ENCODE data around the gene HINT1.
A peak's percentile ranks its signal among the peaks of the same experiment; 100 is the strongest.
"Not testable (repeated sequence)": the region's sequence is repeated elsewhere in the genome, so short reads cannot be mapped to it uniquely, and the experiment has no call there.

The HINT1 gene

DNA sequence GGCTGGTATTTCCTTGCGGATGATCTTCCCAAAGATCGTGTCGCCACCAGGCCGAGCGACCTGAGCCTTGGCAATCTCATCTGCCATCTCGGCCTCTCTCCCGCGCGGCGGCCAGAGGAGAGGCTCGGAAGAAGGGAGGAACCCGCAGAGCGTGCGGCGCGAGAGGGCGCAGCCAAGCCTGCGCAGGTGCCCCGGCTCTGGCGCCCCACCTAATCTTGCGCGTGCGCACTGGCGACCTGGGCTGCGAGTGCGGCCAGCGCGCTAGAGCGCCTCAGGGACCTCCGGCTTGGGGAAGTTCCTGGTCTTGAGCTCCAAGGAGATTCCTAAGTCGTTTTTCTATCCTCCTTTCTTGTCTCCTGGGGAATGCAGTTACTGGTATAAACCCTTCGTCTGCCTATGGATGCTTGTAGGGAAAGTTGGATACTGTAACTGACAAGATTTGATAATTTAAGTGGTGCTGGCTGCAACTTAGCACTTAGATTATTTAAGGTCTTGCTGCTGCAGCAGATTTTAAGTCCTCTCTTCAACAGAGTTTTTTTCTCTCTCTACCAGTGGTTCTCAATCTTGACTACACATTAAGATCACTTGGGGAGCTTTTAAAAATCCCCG is at the start of gene HINT1:
Gene HINT1 (minus strand): TSS at position 138 of the 609 bp plus-strand sequence. CDS start 51 bp downstream, at position 87.
- DNase-seq (ENCODE audit: low read depth) = peak; percentile 82

DNA sequence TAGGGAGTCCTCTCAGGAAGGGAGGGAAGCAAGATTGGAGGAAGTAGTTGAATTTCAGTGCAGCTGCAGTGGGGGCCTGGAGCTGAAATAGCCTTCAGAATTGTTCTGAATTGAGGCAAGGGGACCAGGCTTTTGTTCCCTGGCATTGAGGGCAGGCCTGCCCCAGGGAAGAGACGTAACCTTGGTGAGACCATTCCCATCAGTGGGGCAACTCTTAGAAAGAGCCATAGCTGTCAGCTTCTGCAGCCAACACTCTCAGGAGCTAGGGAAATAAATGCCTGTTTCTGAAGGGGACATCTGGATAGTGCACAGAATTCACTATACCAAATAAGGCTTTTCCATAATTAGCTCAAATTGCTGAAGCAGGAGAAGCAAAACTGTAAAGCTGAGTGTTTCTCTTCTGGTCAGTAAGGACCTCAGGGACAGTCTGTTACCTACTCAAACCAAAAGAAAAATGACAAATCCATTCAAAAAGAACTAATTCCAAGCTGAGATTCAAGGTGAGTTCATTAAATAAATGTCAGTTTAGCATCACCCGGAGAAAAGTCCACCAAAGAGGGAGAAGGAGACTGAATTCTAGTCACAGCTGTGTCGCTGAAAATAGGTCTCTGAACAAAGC is 49.7 kb upstream of the HINT1 start:
- DNase-seq (ENCODE audit: low read depth) = no peak

DNA sequence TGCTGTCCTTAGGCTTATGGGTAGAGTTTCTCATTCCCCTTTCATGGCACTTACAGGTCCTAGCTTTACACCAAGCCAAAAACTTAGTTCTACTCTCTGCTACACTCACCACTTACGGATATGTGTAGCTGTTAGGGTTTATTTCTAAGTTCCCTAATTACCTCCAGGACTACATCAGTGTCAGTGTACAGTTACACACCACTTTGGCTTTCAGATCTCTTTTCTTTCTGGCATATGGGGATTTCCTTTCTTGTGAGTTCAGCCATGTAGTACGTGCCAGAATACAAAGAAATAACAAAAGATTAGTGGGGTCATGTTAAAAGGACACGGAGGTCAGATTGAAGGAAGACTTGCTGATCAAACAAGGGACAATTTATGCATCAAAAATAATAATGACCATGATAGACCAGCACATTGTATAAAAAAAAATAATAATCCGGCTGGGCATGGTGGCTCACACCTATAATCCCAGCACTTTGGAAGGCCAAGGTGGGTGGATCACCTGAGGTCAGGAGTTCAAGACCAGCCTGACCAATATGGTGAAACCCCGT is 47.5 kb upstream of the HINT1 start:
- DNase-seq (ENCODE audit: low read depth) = no peak

DNA sequence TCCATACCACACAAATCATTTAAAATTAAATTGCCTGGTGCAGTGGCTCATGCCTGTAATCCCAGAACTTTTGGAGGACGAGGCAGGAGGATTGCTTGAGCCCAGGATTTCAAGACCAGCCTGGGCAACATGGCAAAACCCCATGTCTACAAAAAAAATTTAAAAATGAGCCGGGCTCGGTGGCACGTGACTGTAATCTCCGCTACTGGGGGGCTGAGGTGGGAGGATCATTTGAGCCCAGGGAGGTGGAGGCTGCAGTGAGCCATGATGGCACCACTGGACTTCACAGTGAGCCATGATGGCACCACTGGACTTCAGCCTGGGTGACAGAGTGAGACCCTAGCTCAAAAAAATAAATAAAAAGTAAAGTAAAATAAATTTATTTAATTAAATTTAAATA is 46.6 kb upstream of the HINT1 start:
- no peak for DNase-seq (ENCODE audit: low read depth)

DNA sequence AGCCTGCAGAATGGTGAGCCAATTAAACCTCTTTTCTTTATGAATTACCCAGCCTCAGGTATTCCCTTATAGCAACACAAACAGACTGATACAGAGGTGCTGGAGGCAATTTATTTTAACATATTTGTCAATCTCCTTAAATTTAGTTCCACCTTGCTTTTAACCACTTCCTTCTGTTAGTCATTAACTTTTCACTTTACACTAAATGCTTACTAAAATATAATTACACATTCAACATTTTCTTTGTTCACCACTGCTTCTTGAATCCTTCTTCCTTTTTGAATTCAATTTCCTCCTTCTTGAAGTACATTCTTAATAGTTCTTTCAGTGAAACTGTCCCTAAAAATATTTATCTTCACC is 45.1 kb upstream of the HINT1 start:
- no peak for DNase-seq (ENCODE audit: low read depth)

DNA sequence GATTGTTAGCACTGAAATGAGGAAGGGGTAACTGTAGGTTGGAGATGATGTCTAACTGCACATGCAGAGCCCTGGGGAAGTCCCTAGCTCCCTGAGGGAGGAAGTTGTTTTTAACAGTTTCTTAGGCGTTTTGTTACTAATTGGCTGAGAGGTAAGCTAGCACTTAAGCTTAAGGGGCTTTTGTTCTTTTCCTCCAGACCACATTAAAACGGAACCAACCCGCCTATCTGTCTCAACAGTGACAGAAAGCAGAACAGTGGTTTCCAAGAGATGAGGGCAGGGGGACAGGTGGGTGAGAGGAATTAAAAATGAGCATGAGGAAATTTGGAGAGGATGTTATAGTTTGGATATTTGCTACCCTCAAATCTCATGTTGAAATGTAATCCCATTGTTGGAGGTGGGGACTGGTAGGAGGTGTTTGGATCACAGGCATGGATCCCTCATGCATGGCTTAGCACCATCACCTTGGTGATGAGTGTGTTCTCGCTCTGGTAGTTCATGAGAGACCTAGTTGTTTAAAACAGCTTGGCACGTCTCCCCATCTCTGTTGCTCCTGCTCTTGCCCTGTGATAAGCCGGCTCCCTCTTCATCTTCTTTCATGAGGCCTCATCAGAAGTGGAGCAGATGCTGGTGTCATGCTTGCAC is 44.6 kb upstream of the HINT1 start:
- DNase-seq (ENCODE audit: low read depth) = no peak

DNA sequence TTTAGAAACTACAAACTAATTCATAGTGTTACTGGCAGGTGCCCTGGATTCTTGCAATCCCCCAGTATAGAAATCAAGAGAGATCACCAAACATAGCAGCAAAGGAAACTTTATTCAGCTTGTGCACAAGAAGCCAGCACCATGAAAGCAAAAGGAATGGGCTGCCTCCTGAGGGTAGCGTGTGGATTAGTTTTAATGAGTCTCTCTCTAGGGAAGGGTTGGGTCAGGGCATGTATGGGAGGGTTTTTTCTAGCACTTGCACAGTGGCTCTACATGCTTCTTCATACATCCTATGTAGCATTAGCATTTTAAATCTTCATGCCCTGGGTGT is 44.1 kb upstream of the HINT1 start:
- no peak for DNase-seq (ENCODE audit: low read depth)

DNA sequence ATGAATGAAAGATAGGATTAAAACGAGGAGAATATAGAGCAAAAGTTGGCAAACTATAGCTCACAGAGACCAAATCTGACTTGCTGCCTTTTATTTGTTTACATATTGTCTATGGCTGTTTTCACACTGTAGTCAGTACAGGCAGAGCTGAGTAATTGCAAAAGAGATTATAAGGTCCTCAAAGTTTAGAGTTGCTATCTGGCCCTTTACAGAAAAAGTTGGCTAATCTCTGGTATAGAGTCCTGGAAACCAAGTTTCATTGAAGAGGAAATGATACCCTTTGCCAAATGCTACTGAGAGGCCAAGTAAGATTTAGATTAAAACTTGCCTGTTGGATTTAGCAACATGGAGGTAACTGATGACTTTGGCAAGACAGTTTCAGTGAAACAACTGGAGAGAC is 41.7 kb upstream of the HINT1 start:
- DNase-seq (ENCODE audit: low read depth) = no peak

DNA sequence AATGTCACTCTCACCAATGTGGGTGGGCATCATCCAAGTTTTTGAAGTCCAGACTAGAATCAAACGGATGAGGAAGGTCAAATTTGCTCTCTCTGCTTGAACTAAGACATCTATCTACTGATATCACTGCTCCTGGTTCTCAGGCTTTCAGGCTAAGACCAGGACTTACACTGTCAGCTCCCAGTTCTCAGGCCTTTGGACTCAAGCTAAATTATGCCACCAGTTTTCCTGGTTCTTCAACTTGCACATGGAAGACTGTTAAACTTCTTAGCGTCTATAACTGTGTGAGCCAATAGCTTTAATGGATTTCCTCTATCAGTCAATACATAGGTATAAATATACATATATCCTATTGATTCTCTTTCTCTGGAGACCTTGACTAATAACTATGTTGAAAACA is 41.0 kb upstream of the HINT1 start:
- no peak for DNase-seq (ENCODE audit: low read depth)

DNA sequence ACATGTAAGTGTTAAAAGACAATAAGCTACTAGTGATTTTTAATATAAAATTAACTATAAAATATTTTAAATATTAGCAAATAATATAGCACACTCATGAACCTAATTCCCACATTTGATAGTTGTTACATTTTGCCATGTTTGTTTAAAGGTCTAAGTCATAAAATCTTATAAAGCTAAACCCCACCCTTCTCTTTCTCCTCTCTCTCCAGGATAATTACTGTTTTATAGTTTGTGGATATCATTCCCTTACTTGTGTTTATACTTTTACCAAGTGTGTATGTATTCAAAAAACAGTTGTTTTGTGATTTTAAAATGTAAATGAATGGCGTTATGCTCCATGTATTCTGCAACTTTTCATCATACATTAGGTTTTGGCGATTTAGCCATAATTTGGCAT is 39.9 kb upstream of the HINT1 start:
- no peak for DNase-seq (ENCODE audit: low read depth)

DNA sequence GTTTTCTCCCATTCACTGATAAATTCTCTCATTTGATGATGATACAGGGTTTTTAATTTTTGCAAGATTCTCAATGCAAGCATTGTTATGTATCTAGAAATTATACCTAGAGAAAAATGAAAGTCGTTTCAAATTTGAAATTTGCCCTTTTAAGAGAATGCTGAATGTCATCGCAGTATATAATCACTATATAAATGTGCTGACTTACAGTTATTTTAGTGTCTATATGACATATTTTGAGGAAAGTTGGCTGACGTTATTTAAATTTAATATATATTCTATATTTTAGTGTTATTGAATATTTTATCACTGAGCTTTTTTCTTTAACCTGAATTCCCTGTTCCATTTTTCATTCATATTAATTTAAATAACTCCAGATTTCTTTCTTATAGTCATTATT is 35.5 kb upstream of the HINT1 start:
- DNase-seq (ENCODE audit: low read depth) = no peak

DNA sequence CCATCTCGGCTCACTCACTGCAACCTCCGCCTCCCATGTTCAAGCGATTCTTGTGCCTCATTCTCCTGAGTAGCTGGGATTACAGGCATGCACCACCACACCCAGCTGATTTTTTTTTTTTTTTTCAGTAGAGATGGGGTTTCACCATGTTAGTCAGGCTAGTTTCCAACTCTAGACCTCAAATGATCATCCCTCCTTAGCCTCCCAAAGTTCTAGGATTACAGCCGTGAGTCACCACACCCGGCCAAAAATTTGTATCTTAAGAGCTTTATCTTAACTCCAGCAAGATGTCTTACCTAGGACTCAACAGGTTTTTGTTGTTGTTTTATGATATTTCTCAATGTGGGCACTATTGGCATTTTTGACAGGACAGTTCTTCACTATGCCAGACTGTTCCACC is 33.6 kb upstream of the HINT1 start:
- no peak for DNase-seq (ENCODE audit: low read depth)

DNA sequence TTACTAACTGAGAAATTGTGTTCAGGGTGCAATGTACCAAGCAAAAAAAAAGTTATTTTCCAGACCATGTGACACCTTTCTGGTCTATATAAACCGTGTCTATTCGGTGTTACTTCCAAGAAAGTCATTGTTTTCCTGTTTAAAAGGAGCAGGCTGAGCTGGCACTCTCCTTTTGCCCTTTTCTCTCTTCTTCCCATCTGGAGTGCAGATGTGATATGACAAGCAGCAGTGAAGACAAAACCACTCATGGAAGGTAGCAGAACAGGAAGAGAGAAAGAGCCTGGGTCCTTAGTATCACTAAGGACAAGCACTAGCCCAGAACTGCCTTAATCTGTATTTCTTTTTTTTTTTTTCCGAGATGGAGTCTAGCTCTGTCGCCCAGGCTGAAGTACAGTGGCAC is 31.3 kb upstream of the HINT1 start:
- DNase-seq (ENCODE audit: low read depth) = no peak

DNA sequence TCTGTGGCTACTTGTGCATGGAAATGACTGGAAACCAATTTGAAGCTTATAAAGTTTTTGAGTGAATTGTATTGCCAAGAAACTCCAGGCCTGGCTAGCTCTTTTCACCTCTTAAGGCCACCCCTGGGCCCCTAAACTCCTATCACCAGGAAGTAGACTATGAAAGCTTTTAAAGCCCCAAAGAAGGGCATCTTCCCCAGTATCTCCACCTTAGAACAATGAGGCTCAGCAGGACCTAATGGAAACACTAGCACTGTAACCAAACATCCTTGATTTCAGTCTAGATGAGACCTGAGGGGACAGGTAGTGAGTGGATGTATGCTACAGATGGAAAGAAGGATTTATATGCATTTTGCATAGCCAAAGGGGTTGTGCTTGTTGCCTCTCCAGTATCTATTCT is 30.6 kb upstream of the HINT1 start:
- DNase-seq (ENCODE audit: low read depth) = no peak

DNA sequence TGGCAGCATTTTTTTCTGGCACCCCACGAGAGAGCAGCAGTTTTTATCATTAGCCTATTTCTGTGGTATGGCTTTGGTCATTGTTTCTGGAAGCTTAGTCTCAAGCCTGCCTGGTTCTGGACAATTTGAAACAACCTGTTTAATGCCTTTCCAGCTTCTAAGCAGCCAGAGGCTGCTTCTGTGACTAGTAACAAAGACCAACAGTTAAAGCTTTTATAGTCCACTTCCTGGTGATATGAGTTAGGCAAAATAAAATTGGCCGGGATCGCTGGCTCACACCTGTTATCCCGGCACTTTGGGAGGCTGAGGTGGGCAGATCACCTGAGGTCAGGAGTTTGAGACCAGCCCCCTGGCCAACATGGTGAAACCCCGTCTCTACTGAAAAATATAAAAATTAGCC is 29.7 kb upstream of the HINT1 start:
- no peak for DNase-seq (ENCODE audit: low read depth)

DNA sequence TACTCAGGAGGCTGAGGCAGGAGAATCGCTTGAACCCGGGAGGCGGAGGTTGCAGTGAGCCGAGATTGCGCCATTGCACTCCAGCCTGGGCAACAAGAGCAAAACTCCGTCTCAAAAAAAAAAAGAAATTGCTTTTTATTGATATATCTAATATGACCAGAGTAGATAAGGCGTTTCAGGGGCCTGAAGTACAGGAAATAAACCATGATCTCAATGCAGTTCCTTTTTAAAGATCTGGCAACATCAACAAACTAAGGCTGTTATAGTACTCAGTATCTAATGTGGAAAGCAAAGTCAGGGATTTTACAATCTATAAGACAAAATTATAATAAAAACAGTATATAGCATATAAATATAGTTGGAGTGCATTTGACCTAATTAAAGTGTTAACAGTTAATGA is 28.8 kb upstream of the HINT1 start:
- not testable (repeated sequence) for DNase-seq (ENCODE audit: low read depth)

DNA sequence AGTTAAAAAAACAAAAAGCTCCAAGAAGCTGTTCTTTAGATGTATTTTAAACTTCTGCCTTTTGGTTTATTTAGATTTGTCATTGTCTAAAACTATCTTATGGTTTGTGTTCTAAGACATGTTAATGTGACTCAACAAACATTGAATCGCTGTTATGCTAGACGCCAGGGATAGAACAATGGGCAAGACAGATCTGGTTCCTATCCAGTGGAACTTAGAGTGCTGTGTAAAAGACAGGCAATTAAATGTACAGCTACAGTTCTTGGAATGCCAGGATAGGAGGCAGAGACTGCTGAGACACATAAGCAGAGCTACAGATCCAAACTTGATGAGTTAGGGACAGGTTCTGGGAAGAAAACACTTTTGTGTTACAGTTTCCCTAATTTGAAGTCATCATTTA is 28.1 kb upstream of the HINT1 start:
- no peak for DNase-seq (ENCODE audit: low read depth)

DNA sequence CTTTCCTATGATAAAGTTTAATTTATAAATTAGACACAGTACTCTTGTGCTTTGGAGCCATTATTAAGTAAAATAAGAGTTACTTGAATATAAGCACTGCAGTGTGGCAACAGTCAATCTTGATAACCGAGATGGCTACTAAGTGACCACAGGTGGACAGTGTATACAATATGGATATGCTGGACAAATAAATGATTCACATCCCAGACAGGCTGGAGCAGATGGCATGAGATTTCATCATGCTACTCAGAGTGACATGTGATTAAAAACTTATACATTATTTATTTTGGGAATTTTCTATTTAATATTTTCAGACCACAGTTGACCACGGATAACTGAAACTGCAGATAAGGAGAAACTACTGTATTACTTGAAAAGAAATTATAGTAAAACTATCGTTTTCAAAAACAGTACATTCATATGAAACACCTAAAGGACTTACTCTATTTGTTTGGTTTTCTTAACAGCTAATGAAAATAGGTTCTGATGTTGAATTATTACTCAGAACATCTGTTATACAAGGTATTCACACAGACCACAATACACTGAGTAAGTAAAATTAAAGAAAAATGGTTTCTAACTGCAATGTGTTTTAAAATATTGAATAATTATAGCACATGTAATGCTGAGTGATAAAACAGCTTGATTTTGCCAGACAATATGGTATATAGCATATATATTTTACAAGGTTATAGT is 21.7 kb upstream of the HINT1 start:
- DNase-seq (ENCODE audit: low read depth) = no peak

DNA sequence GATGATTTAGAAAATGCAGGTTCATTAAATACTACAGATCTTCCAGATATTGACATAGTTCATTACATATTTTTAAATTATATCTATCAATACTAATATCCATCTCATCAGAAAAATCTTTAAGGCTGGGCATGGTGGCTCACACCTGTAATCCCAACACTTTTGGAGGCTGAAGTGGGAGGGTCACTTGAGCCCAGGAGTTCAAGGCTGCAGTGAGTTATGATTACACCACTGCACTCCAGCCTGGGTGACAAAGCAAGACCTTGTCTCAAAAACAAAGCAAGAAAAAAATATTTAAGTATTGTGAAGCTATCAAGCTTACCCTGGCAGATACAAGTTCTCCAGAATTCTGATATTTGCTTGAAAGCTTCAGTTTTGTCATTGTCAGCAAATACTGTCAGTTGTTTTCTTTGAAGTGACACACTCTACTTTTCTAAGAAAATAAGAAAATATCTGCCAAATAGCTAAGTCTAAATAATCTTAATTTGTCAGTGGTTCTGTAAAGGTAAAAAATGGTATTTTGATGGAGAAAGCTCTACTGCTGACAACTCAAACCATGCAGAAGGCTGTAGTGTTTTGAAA is 20.6 kb upstream of the HINT1 start:
- DNase-seq (ENCODE audit: low read depth) = no peak

DNA sequence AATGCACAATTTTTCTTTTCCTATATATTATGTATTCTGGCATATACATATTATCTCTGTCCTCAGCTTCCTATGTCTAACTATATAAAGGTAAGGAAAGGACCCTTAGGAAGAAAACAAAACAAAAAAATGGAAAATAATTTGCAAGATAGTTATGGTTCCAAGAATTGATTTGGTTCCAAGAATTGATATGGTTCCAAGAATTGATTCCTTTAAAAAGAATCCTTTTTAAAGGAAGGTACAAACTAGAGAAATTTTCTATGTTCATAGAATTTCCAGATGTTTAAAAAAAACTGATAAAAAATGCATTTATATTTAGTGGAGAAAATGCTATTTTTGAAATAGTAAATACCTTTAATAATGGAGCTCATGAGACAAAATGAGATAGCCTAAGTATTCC is 17.8 kb upstream of the HINT1 start:
- no peak for DNase-seq (ENCODE audit: low read depth)

DNA sequence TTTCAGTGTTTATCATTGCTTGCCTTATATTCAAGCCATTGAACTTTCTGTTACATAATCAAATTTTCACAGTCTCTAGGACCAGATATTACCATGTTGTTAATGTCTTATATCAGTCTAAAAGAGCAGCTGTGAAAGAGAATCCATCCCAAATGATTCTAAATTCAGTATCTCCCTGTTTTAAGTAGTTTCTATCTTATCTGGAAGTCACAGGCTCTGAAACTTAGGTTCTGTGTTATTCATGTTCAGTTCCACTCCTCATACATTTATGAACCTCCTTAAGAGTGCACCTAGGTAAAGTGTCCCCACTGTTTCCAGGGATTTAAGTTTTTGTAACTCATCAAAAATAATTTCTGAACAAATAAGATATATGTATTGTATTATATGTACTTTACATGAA is 15.4 kb upstream of the HINT1 start:
- no peak for DNase-seq (ENCODE audit: low read depth)

DNA sequence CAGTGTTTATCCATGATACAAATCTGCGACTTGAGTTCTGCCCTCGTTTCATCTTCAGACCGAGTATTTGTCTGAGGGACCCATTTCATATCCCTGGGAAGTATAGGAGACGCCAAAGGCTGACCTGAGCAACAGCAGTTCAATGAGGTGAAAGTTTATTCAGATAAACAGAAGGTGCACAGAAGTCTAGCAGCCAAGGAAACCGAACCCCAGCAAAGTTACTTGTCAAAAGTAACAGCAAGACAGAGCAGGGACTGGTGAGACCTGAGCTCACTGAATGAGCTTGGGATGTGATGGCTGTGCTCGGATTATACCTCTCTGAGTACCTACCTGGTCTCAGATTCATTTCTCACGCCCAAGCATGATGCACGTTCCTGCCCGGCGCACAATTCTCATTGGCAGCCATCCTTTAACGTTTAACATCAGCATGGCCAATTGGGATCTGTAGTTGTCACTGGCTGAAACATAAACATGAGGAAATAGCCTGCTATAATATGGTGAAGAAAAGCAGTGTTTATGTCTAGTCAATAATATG is 6.3 kb upstream of the HINT1 start:
- DNase-seq (ENCODE audit: low read depth) = no peak

All from stimulated activated CD8-positive, alpha-beta memory T cell treated with anti-CD3 and anti-CD28 coated beads, Interleukin-15, amount 100 ng/mL, for 1 hour (primary cell).